GM12892 (cell line): ENCODE measurements around the gene SPPL2B.

Source experiments
- POLR2A ChIP-seq: IDR thresholded peaks from 2 replicates; pipeline ENCODE4 v1.6.1; 2011; ENCODE audit warnings: low read depth, low read length, control low read depth
- POLR2AphosphoS5 ChIP-seq: IDR thresholded peaks from 2 replicates; pipeline ENCODE4 v1.6.1; 2011; ENCODE audit warnings: low read depth, low read length, control low read depth

- TF ChIP-seq POLR2A (no peak), POLR2AphosphoS5 (peak; percentile 12; the same call in 1 of the 2 replicates)
These were observed 38.6 kb upstream of the SPPL2B start for GRCh38 chr19:2289714-2290435.
